ENCODE data around the gene MAFB. TPM values are rescaled to one million over a fixed set of nuclear protein-coding genes. Genes with fewer than 3 reads are reported as not detected.
A peak's percentile ranks its signal among the peaks of the same experiment; 100 is the strongest.

Gene MAFB
- polyA plus RNA-seq, 1 donor (not counting 4 experiments of a cell fraction or from before 2014, with no cell fraction given): 1.7 TPM

- TF ChIP-seq EZH2 (IDR thresholded peaks at IDR 0.05; ENCODE audit: low read length) (no peak), CTCF (optimal IDR thresholded peaks at IDR 0.05 in 1 of 3, IDR thresholded peaks at IDR 0.05 in 1 of 3, conservative IDR thresholded peaks at IDR 0.05 in 1 of 3; ENCODE audit: extremely low read depth in 1 of 3, insufficient read depth in 2 of 3, low read length in 3 of 3) (no peak)
- no peaks in the 10 kb centered on the region for H3K9me3 ChIP-seq (ENCODE audit: control insufficient read depth, low read depth, low read length)
- H3K4me1 ChIP-seq (ENCODE audit: control insufficient read depth, extremely low read depth, insufficient read depth, low read length): peaks cover 32% of the 10 kb centered on the region
- peak overlapping the region; percentile 52 for H3K4me2 ChIP-seq (ENCODE audit: control insufficient read depth, extremely low read depth, insufficient read depth, low read depth, low read length)
- DNase-seq (ENCODE audit: low read depth, low spot score) (no peak), FAIRE-seq (peak; percentile 51)
- H4K20me1 ChIP-seq (ENCODE audit: control insufficient read depth, extremely low read depth, insufficient read depth, low read length): no peaks in the 10 kb centered on the region
- no peak overlapping the region for H3K4me3 ChIP-seq (ENCODE audit: control insufficient read depth in 2 of 3, extremely low read depth in 1 of 3, insufficient read depth in 2 of 3, low read depth in 1 of 3, low read length in 3 of 3)
- H2AFZ ChIP-seq (ENCODE audit: control insufficient read depth, low read length): no peak overlapping the region
- no peak overlapping the region for H3K9ac ChIP-seq (ENCODE audit: control insufficient read depth, extremely low read depth, insufficient read depth, low read length)
- H3K27me3 ChIP-seq (ENCODE audit: control insufficient read depth, extremely low read depth, insufficient read depth, low read length): no peaks in the 10 kb centered on the region
- H3K9me1 ChIP-seq (ENCODE audit: control insufficient read depth, extremely low read depth, insufficient read depth, low read length): no peaks in the 10 kb centered on the region
- H3K79me2 ChIP-seq (ENCODE audit: control insufficient read depth, insufficient read depth, low read length): no peaks in the 10 kb centered on the region
- dilution Hi-C loops (cut with MboI; ENCODE audit: extremely low pct_ligation_motif_present, low sequenced_read_pairs): loop anchor here (25.0 kb wide), 1 partner anchor 164 kb away; no protein-coding TSS in a partner anchor
- no peaks in the 10 kb centered on the region for H3K36me3 ChIP-seq (ENCODE audit: control insufficient read depth in 2 of 2, extremely low read depth in 1 of 2, insufficient read depth in 2 of 2, low read length in 2 of 2)
- peak overlapping the region; percentile 7 for H3K27ac ChIP-seq (ENCODE audit: control insufficient read depth, insufficient read depth, low read length)
Measured at GRCh38 chr20:40651151-40651550, 37.9 kb downstream of the MAFB start.

- no peak overlapping the region for H2AFZ ChIP-seq (ENCODE audit: control insufficient read depth, low read length)
- peaks cover 32% of the 10 kb centered on the region for H3K4me1 ChIP-seq (ENCODE audit: control insufficient read depth, extremely low read depth, insufficient read depth, low read length)
- H3K9me1 ChIP-seq (ENCODE audit: control insufficient read depth, extremely low read depth, insufficient read depth, low read length): no peaks in the 10 kb centered on the region
- H3K9ac ChIP-seq (ENCODE audit: control insufficient read depth, extremely low read depth, insufficient read depth, low read length): no peak overlapping the region
- dilution Hi-C loops (cut with MboI; ENCODE audit: extremely low pct_ligation_motif_present, low sequenced_read_pairs): loop anchor here (25.0 kb wide), 1 partner anchor 163 kb away; no protein-coding TSS in a partner anchor
- no peak overlapping the region for H3K4me3 ChIP-seq (ENCODE audit: control insufficient read depth in 2 of 3, extremely low read depth in 1 of 3, insufficient read depth in 2 of 3, low read depth in 1 of 3, low read length in 3 of 3)
- H3K9me3 ChIP-seq (ENCODE audit: control insufficient read depth, low read depth, low read length): no peaks in the 10 kb centered on the region
- H3K27me3 ChIP-seq (ENCODE audit: control insufficient read depth, extremely low read depth, insufficient read depth, low read length): no peaks in the 10 kb centered on the region
- H4K20me1 ChIP-seq (ENCODE audit: control insufficient read depth, extremely low read depth, insufficient read depth, low read length): no peaks in the 10 kb centered on the region
- TF ChIP-seq CTCF (optimal IDR thresholded peaks at IDR 0.05 in 1 of 3, IDR thresholded peaks at IDR 0.05 in 1 of 3, conservative IDR thresholded peaks at IDR 0.05 in 1 of 3; ENCODE audit: extremely low read depth in 1 of 3, insufficient read depth in 2 of 3, low read length in 3 of 3) (no peak), EZH2 (IDR thresholded peaks at IDR 0.05; ENCODE audit: low read length) (no peak)
- peak overlapping the region; percentile 52 for H3K4me2 ChIP-seq (ENCODE audit: control insufficient read depth, extremely low read depth, insufficient read depth, low read depth, low read length)
- H3K79me2 ChIP-seq (ENCODE audit: control insufficient read depth, insufficient read depth, low read length): no peaks in the 10 kb centered on the region
- no peaks in the 10 kb centered on the region for H3K36me3 ChIP-seq (ENCODE audit: control insufficient read depth in 2 of 2, extremely low read depth in 1 of 2, insufficient read depth in 2 of 2, low read length in 2 of 2)
- peak overlapping the region; percentile 24 for H3K27ac ChIP-seq (ENCODE audit: control insufficient read depth, insufficient read depth, low read length)
- no peak for DNase-seq (ENCODE audit: low read depth, low spot score)
- no peak for FAIRE-seq
Measured at GRCh38 chr20:40650707-40651106, 38.3 kb downstream of the MAFB start.
